ENCODE measurements around the gene CCDC3.

- TF ChIP-seq CTCF (IDR thresholded peaks at IDR 0.05; ENCODE audit: insufficient read depth, low read length, poor library complexity, severe bottlenecking) (no peak), EZH2phosphoT487 (conservative IDR thresholded peaks at IDR 0.05; ENCODE audit: low read length) (no peak)
Observed at GRCh38 chr10:12907656-12908055, 93.9 kb downstream of the CCDC3 start.
